Endothelial cell of umbilical vein (primary cell): ENCODE data around the gene PLEKHA8. TPM values are rescaled to one million over a fixed set of nuclear protein-coding genes. Genes with fewer than 3 reads are reported as not detected.

ENCODE experiments used
- BruUV-seq: library from RNA; stranded (reverse); fragments of 400-500 nt; replicated peaks from 2 replicates; lab custom pipeline; 2021; lab: Mats Ljungman, UMichigan
- CTCF ChIA-PET: fragments of 300-600, 350-600 bp; sonication (Branson Sonifier 250); formaldehyde crosslinking; loops from one replicate; lab custom pipeline; 2021; ENCODE audit warnings: antibody characterized with exemption, inconsistent platforms; lab: Charles Lee
- POLR2A ChIA-PET: fragments of 300-600, 350-600 bp; sonication (Branson Sonifier 250); formaldehyde crosslinking; loops from one replicate; lab custom pipeline; 2021; ENCODE audit warnings: antibody characterized with exemption, inconsistent platforms; lab: Charles Lee
- DNase-seq: peaks from one replicate; pipeline ENCODE4 v3.0.0-alpha.2; 2011; ENCODE audit warnings: low read depth, low spot score
- FAIRE-seq: peaks from 2 replicates; lab custom pipeline; 2011; peaks lifted over from hg19 to GRCh38; lab: Jason Lieb, UNC
- H2AFZ ChIP-seq: 2 replicates; pipeline ENCODE4 v1.6.0; 2012; ENCODE audit warnings: low read depth, low read length, control low read depth, inconsistent platforms
- H3K27ac ChIP-seq: 2 replicates; pipeline ENCODE4 v1.5.1; 2011; ENCODE audit warnings: low read depth, mild to moderate bottlenecking, control low read depth, low read length, moderate library complexity; ENCODE audit not compliant: insufficient read depth
- H3K27me3 ChIP-seq, 2 experiments: 2 replicates each; pipeline versions ENCODE4 v1.6.0 to v1.6.1; 2011; ENCODE audit warnings: low read length in 2 of 2, mixed read lengths in 1 of 2; ENCODE audit not compliant: control insufficient read depth in 2 of 2, insufficient read depth in 2 of 2
- H3K36me3 ChIP-seq, 2 experiments: 2 replicates in 1 of 2; 3 replicates in 1 of 2; pipeline ENCODE4 v1.5.1; 2011; ENCODE audit warnings: low read length in 2 of 2, mild to moderate bottlenecking in 1 of 2, moderate library complexity in 1 of 2; ENCODE audit not compliant: control insufficient read depth in 2 of 2, insufficient read depth in 2 of 2; ENCODE audit errors: extremely low read depth in 1 of 2
- H3K4me1 ChIP-seq: 3 replicates; pipeline ENCODE4 v1.5.1; 2011; ENCODE audit warnings: mild to moderate bottlenecking, low read length; ENCODE audit not compliant: control insufficient read depth, insufficient read depth; ENCODE audit errors: extremely low read depth
- H3K4me2 ChIP-seq: 2 replicates; pipeline ENCODE4 v1.6.1; 2011; ENCODE audit warnings: low read length, control low read depth, mixed read lengths; ENCODE audit not compliant: insufficient read depth
- H3K4me3 ChIP-seq, 3 experiments: fragments of 200-600 bp in 1 of 3; sonication (generic), shearing (Covaris generic) in 1 of 3; replicated peaks in 1 of 3; 2 replicates each; pipeline ENCODE4 v1.5.1; 2011 to 2016; ENCODE audit warnings: control low read depth in 3 of 3, low read length in 3 of 3, mild to moderate bottlenecking in 2 of 3, inconsistent platforms in 1 of 3, low read depth in 1 of 3, moderate library complexity in 1 of 3; ENCODE audit not compliant: insufficient read depth in 1 of 3
- H3K79me2 ChIP-seq: 2 replicates; pipeline ENCODE4 v1.6.0; 2012; ENCODE audit warnings: low read length, inconsistent platforms; ENCODE audit not compliant: control insufficient read depth, insufficient read depth
- H3K9ac ChIP-seq: replicated peaks from 2 replicates; pipeline ENCODE3; 2011; ENCODE audit warnings: low read length, control low read depth; ENCODE audit not compliant: insufficient read depth; ENCODE audit errors: extremely low read depth
- H3K9me1 ChIP-seq: replicated peaks from 3 replicates; pipeline ENCODE4 v1.6.0; 2011; ENCODE audit warnings: mild to moderate bottlenecking, low read length; ENCODE audit not compliant: control insufficient read depth, insufficient read depth; ENCODE audit errors: extremely low read depth
- H3K9me3 ChIP-seq: replicated peaks from 2 replicates; pipeline ENCODE4 v1.5.1; 2012; ENCODE audit warnings: low read length, inconsistent platforms; ENCODE audit not compliant: control insufficient read depth, insufficient read depth
- H4K20me1 ChIP-seq: replicated peaks from 2 replicates; pipeline ENCODE3; 2011; ENCODE audit warnings: mild to moderate bottlenecking, low read length; ENCODE audit not compliant: control insufficient read depth, insufficient read depth; ENCODE audit errors: extremely low read depth
- CTCF ChIP-seq, 2 donors: IDR thresholded peaks; 1 replicate in 1 of 2; 2 replicates in 1 of 2; pipeline ENCODE4 v1.5.1; 2011; ENCODE audit warnings: low read length in 2 of 2, mild to moderate bottlenecking in 2 of 2, moderate library complexity in 2 of 2, control low read depth in 1 of 2, inconsistent platforms in 1 of 2, low read depth in 1 of 2; ENCODE audit not compliant: insufficient read depth in 1 of 2; ENCODE audit errors: extremely low read depth in 1 of 2
- EZH2 ChIP-seq: IDR thresholded peaks from 2 replicates; pipeline ENCODE4 v1.6.1; 2012; ENCODE audit warnings: borderline replicate concordance, low read depth, mild to moderate bottlenecking, moderate library complexity, low read length, inconsistent platforms; ENCODE audit not compliant: severe bottlenecking
- FOS ChIP-seq: IDR thresholded peaks from 2 replicates; pipeline ENCODE4 v1.6.1; 2011; ENCODE audit warnings: mild to moderate bottlenecking, low read length, moderate library complexity, borderline replicate concordance; ENCODE audit not compliant: insufficient read depth
- GATA2 ChIP-seq: IDR thresholded peaks from 2 replicates; pipeline ENCODE4 v1.7.0; 2011; ENCODE audit warnings: low read depth, mild to moderate bottlenecking, moderate library complexity, mixed read lengths, low read length; ENCODE audit not compliant: insufficient read length, insufficient read depth
- JUN ChIP-seq: IDR thresholded peaks from 2 replicates; pipeline ENCODE4 v1.6.1; 2011; ENCODE audit warnings: borderline replicate concordance, low read depth; ENCODE audit not compliant: insufficient read length, insufficient read depth
- MAX ChIP-seq: IDR thresholded peaks from 2 replicates; pipeline ENCODE4 v1.6.1; 2011; ENCODE audit not compliant: insufficient read depth, insufficient read length
- MYC ChIP-seq: IDR thresholded peaks from one replicate; pipeline ENCODE4 v1.6.1; 2011; ENCODE audit warnings: mild to moderate bottlenecking, low read depth, low read length
- POLR2A ChIP-seq: IDR thresholded peaks from 2 replicates; pipeline ENCODE4 v1.6.1; 2012; ENCODE audit warnings: low read depth, mild to moderate bottlenecking, control low read depth, low read length
- POLR2AphosphoS5 ChIP-seq: IDR thresholded peaks from 2 replicates; pipeline ENCODE4 v1.6.1; 2012; ENCODE audit warnings: low read depth, mild to moderate bottlenecking, control low read depth, low read length, moderate library complexity; ENCODE audit not compliant: insufficient read depth
- dilution Hi-C: fragments of 300-500 bp; cut with MboI; formaldehyde crosslinking; loops from one replicate; pipeline ENCODE4 v1.15.0; 2019; ENCODE audit warnings: low sequenced_read_pairs; ENCODE audit not compliant: extremely low pct_ligation_motif_present
- intact Hi-C: fragments of 100-400 bp; cut with micrococcal nuclease; formaldehyde crosslinking; loops from one replicate; pipeline ENCODE4 v1.10.0; 2022
- polyA plus RNA-seq, 4 experiments: library from polyadenylated mRNA; depleted of rRNA in 3 of 4; stranded (reverse) in 3 of 4; unstranded in 1 of 4; fragments of >200 nt; gene quantifications; 2 replicates each; pipeline versions ENCODE4 v1.2.1 to v1.2.3, GENCODE V29; 2011 to 2012; ENCODE audit warnings: missing spikeins in 1 of 4
- total RNA-seq: library from RNA; stranded (reverse); gene quantifications from 2 replicates; pipeline ENCODE4 v1.2.3, GENCODE V29; 2021

PLEKHA8 gene
- total and polyA plus RNA-seq, 2 donors (not counting 3 experiments of a cell fraction or from before 2014, with no cell fraction given), result 4.5 to 19.8 TPM

- H4K20me1 ChIP-seq, result no peaks in the 10 kb centered on the region
- H3K9ac ChIP-seq, result no peak overlapping the region
- BruUV-seq, result no TSS peak
- H3K4me2 ChIP-seq, result no peak overlapping the region
- H3K4me3 ChIP-seq, result no peak overlapping the region
- H3K27ac ChIP-seq, result no peak overlapping the region
- ChIA-PET CTCF (interaction anchor here (0.7 kb wide), 1 partner anchor 62 kb away, joined by 3 read pairs; no protein-coding TSS in a partner anchor), POLR2A (no interaction called here)
- no peaks in the 10 kb centered on the region for H3K9me3 ChIP-seq
- no peak overlapping the region for H2AFZ ChIP-seq
- TF ChIP-seq MAX (no peak), FOS (no peak), MYC (no peak), POLR2AphosphoS5 (no peak), CTCF (IDR thresholded peaks at IDR 0.05; ENCODE audit: extremely low read depth in 1 of 2, insufficient read depth in 1 of 2, low read depth in 1 of 2, low read length in 2 of 2) (no peak), GATA2 (no peak), POLR2A (no peak), EZH2 (no peak), JUN (no peak)
- FAIRE-seq (no peak), DNase-seq (no peak)
- no peaks in the 10 kb centered on the region for H3K27me3 ChIP-seq
- no peaks in the 10 kb centered on the region for H3K9me1 ChIP-seq
- H3K36me3 ChIP-seq, result no peaks in the 10 kb centered on the region
- dilution Hi-C loops, result no loop called here
- no peaks in the 10 kb centered on the region for H3K4me1 ChIP-seq
- intact Hi-C loops, result no loop called here
- H3K79me2 ChIP-seq, result no peaks in the 10 kb centered on the region
Observed at GRCh38 chr7:30003098-30003497, 25.1 kb upstream of the PLEKHA8 start.
